K562 (cell line): ENCODE measurements around the gene MAD1L1. TPM values are rescaled to one million over a fixed set of nuclear protein-coding genes. Genes with fewer than 3 reads are reported as not detected.

Source experiments
- ATAC-seq: fragments of 200-7000 bp; cut with Tn5 transposase; 3 replicates; pipeline ENCODE4 v1.9.1; 2020; ENCODE audit warnings: moderate library complexity
- BruUV-seq: library from RNA; stranded (reverse); fragments of 400-500 nt; replicated peaks from 2 replicates; lab custom pipeline; 2021; lab: Mats Ljungman, UMichigan
- CTCF ChIA-PET: fragments of 300-600 bp; formaldehyde crosslinking; extraction: SDS; loops from one replicate; lab custom pipeline; 2021; ENCODE audit warnings: low intra/inter-chr PET ratio; lab: Yijun Ruan, JAX
- POLR2A ChIA-PET: fragments of 300-600, 350-650 bp; sonication (Branson Sonifier 250); formaldehyde crosslinking; extraction: SDS; loops from one replicate; lab custom pipeline; 2021; ENCODE audit warnings: antibody characterized with exemption, inconsistent platforms; lab: Yijun Ruan, JAX
- DNase-seq, 4 experiments: peaks; one replicate each; pipeline versions ENCODE4 v3.0.0 to v3.0.0-alpha.2; 2011 to 2018; ENCODE audit warnings: low spot score in 3 of 4, mixed read lengths in 3 of 4; ENCODE audit errors: extremely low read depth in 1 of 4
- FAIRE-seq: peaks from 2 replicates; lab custom pipeline; 2011; peaks lifted over from hg19 to GRCh38; lab: Jason Lieb, UNC
- H2AFZ ChIP-seq: 2 replicates; pipeline ENCODE4 v1.6.0; 2011; ENCODE audit warnings: low read depth, low read length, control low read depth, inconsistent platforms
- H3K27ac ChIP-seq: fragments of 200-600 bp; 3 replicates; pipeline ENCODE4 v1.8.0; 2011; ENCODE audit warnings: low read depth, mild to moderate bottlenecking, control low read depth, inconsistent platforms, low read length, moderate library complexity, mixed read lengths; ENCODE audit errors: extremely low read depth
- H3K27me3 ChIP-seq, 2 experiments: fragments of 300-600 bp in 1 of 2; 2 replicates in 1 of 2; 3 replicates in 1 of 2; pipeline versions ENCODE4 v1.6.0 to v1.8.0; 2011; ENCODE audit warnings: inconsistent platforms in 2 of 2, low read length in 2 of 2, mild to moderate bottlenecking in 1 of 2, mixed read lengths in 1 of 2, moderate library complexity in 1 of 2; ENCODE audit not compliant: control insufficient read depth in 2 of 2, insufficient read depth in 2 of 2
- H3K36me3 ChIP-seq: fragments of 300-600 bp; 3 replicates; pipeline ENCODE4 v1.8.0; 2011; ENCODE audit warnings: mild to moderate bottlenecking, low read length, inconsistent platforms; ENCODE audit not compliant: control insufficient read depth, insufficient read depth
- H3K4me1 ChIP-seq, 2 experiments: fragments of 200-600 bp in 1 of 2; replicated peaks in 1 of 2; 2 replicates in 1 of 2; 3 replicates in 1 of 2; pipeline versions ENCODE4 v1.5.1 to v1.8.0; 2011; ENCODE audit warnings: inconsistent platforms in 2 of 2, low read length in 2 of 2, mild to moderate bottlenecking in 1 of 2, mixed read lengths in 1 of 2, moderate library complexity in 1 of 2; ENCODE audit not compliant: control insufficient read depth in 2 of 2, insufficient read depth in 2 of 2
- H3K4me2 ChIP-seq: 2 replicates; pipeline ENCODE4 v1.6.1; 2011; ENCODE audit warnings: low read length, control low read depth, inconsistent platforms, mixed read lengths; ENCODE audit not compliant: insufficient read depth
- H3K4me3 ChIP-seq: fragments of 200-600 bp; sonication (generic), shearing (Covaris generic); 2 replicates; pipeline ENCODE4 v1.5.1; 2016; ENCODE audit warnings: control low read depth, inconsistent platforms
- H3K79me2 ChIP-seq: fragments of 200-600 bp; 3 replicates; pipeline ENCODE4 v1.8.0; 2011; ENCODE audit warnings: low read length, inconsistent platforms; ENCODE audit not compliant: control insufficient read depth, insufficient read depth
- H3K9ac ChIP-seq, 2 experiments: 2 replicates each; pipeline versions ENCODE4 v1.6.0 to v1.6.1; 2011; ENCODE audit warnings: low read depth in 2 of 2, low read length in 2 of 2, control low read depth in 1 of 2, inconsistent platforms in 1 of 2, mild to moderate bottlenecking in 1 of 2, mixed read lengths in 1 of 2; ENCODE audit not compliant: insufficient read depth in 1 of 2
- H3K9me1 ChIP-seq: one replicate; pipeline ENCODE4 v1.6.0; 2011; ENCODE audit warnings: inconsistent platforms, mild to moderate bottlenecking, low read length, moderate library complexity; ENCODE audit not compliant: control insufficient read depth, insufficient read depth
- H3K9me3 ChIP-seq: replicated peaks from 2 replicates; pipeline ENCODE4 v1.5.1; 2011; ENCODE audit warnings: low read depth, low read length, inconsistent platforms; ENCODE audit not compliant: control insufficient read depth, insufficient read depth
- H4K20me1 ChIP-seq: replicated peaks from 2 replicates; pipeline ENCODE4 v1.6.1; 2011; ENCODE audit warnings: low read length, inconsistent platforms, mixed read lengths; ENCODE audit not compliant: control insufficient read depth, insufficient read depth
- BRCA1 ChIP-seq, 2 experiments: fragments of 450-650 bp in 1 of 2; sonication (generic) in 1 of 2; formaldehyde crosslinking in 1 of 2; IDR thresholded peaks; 2 replicates each; pipeline versions ENCODE4 v1.5.0 to v1.6.1; 2017 to 2020; ENCODE audit warnings: mild to moderate bottlenecking in 1 of 2, missing genetic modification reagents in 1 of 2
- CLOCK ChIP-seq: fragments of 250-450 bp; sonication (Bioruptor Pico); IDR thresholded peaks from 2 replicates; pipeline ENCODE4 v1.4.0; 2020; ENCODE audit warnings: mild to moderate bottlenecking, moderate library complexity, borderline replicate concordance
- DNMT1 ChIP-seq: fragments of 450-650 bp; IDR thresholded peaks from 2 replicates; pipeline ENCODE4 v1.6.1; 2016; ENCODE audit warnings: antibody characterized with exemption, mild to moderate bottlenecking
- MECOM ChIP-seq: fragments of 250-450 bp; sonication (Bioruptor Pico); IDR thresholded peaks from 2 replicates; pipeline ENCODE4 v1.8.0; 2022; ENCODE audit warnings: inconsistent platforms
- TCF7L2 ChIP-seq: fragments of 150-350 bp; IDR thresholded peaks from 2 replicates; pipeline ENCODE4 v1.6.1; 2016; ENCODE audit warnings: low read depth, mild to moderate bottlenecking, low read length, moderate library complexity
- ZNF277 ChIP-seq: fragments of 250-450 bp; sonication (Bioruptor Pico); IDR thresholded peaks from 2 replicates; pipeline ENCODE4 v1.8.0; 2022; ENCODE audit warnings: inconsistent platforms, mild to moderate bottlenecking, moderate library complexity, borderline replicate concordance
- ZNF41 ChIP-seq: fragments of 250-450 bp; sonication (Bioruptor Pico); conservative IDR thresholded peaks from 2 replicates; pipeline ENCODE4 v1.4.0; 2020; ENCODE audit warnings: mild to moderate bottlenecking
- ZNF778 ChIP-seq: fragments of 450-650 bp; formaldehyde crosslinking; IDR thresholded peaks from 2 replicates; pipeline ENCODE4 v1.4.0; 2020; ENCODE audit warnings: mild to moderate bottlenecking, moderate library complexity
- WGBS: fragments of 100-300 bp; shearing (Covaris generic); methylation state at CpG from one replicate; pipeline ENCODE4 v1.1.6; 2016; ENCODE audit warnings: low coverage, mixed read lengths; ENCODE audit not compliant: insufficient coverage; ENCODE audit errors: missing lambda C conversion rate; 5-methylcytosine and 5-hydroxymethylcytosine counted together
- in situ Hi-C: fragments of 300-500 bp; cut with MboI; formaldehyde crosslinking; loops from 4 replicates; pipeline ENCODE4 v1.15.0; 2018; ENCODE audit warnings: inconsistent platforms, mixed read lengths
- intact Hi-C: fragments of 100-400 bp; cut with micrococcal nuclease; formaldehyde crosslinking; loops from 2 replicates; pipeline ENCODE4 v1.14.2; 2022
- polyA plus RNA-seq, 8 experiments: library from polyadenylated mRNA; depleted of rRNA in 4 of 8; stranded (reverse) in 5 of 8; unstranded in 3 of 8; fragments of >200 nt; fragmentation: Nextera tagmentation in 2 of 8; fragmentation: Illumina TruSeq in 1 of 8; extraction: Ambion mirVana in 2 of 8; extraction: Trizol in 1 of 8; gene quantifications; 2 replicates each; pipeline versions ENCODE4 v1.2.1 to v1.2.3, GENCODE V29; 2011 to 2014; ENCODE audit warnings: inconsistent platforms in 1 of 8, missing spikeins in 1 of 8
- total RNA-seq, 7 experiments: library from RNA; depleted of rRNA in 6 of 7; stranded (reverse); fragments of >200 nt in 6 of 7; fragmentation: Illumina TruSeq in 2 of 7; extraction: Trizol in 2 of 7; gene quantifications; 2 replicates each; pipeline versions ENCODE4 v1.2.1 to v1.2.3, GENCODE V29; 2011 to 2021; ENCODE audit warnings: low replicate concordance in 1 of 7

MAD1L1 gene
- total and polyA plus RNA-seq, 9 of the 15 experiments (the other 6 are each of a cell fraction or from before 2014, with no cell fraction given): 1.7 to 89.7 (median 18.0) TPM

- Histone ChIP-seq H3K4me3 (no peak overlapping the region), H3K9ac (no peak overlapping the region), H3K36me3 (peaks cover 20% of the 10 kb centered on the region; the same call in 2 of the 3 replicates), H3K4me1 (peaks cover 0 to 10% of the 10 kb centered on the region in 2 experiments; a peak in 1 of 5 replicates), H3K9me1 (no peaks in the 10 kb centered on the region), H3K27ac (no peak overlapping the region), H4K20me1 (peaks cover 5% of the 10 kb centered on the region; the same call in 1 of the 2 replicates), H3K79me2 (no peaks in the 10 kb centered on the region), H2AFZ (no peak overlapping the region), H3K9me3 (no peaks in the 10 kb centered on the region), H3K4me2 (no peak overlapping the region), H3K27me3 (no peaks in the 10 kb centered on the region)
- intact Hi-C loops (no loop called here), in situ Hi-C loops (no loop called here)
- ATAC-seq (no peak), FAIRE-seq (no peak), DNase-seq (no peak)
- WGBS: 90% methylated on average over 14 of the region's 33 CpGs
- no TSS peak for BruUV-seq
- ChIA-PET POLR2A (no interaction called here), CTCF (no interaction called here)
- TF ChIP-seq ZNF778 (CRISPR knock-in tag): no peak
- no peak for TF ChIP-seq MECOM (CRISPR knock-in tag)
- TF ChIP-seq TCF7L2: no peak
- no peak for TF ChIP-seq ZNF277
- no peak for TF ChIP-seq DNMT1
- no peak for TF ChIP-seq CLOCK (CRISPR knock-in tag)
- no peak for TF ChIP-seq BRCA1 (IDR thresholded peaks at IDR 0.05)
- TF ChIP-seq BRCA1 (CRISPR knock-in tag; IDR thresholded peaks at IDR 0.05): no peak
- TF ChIP-seq ZNF41 (CRISPR knock-in tag): no peak
Measured at GRCh38 chr7:2132243-2132642, 100.5 kb downstream of the MAD1L1 start.
